HUDEP-2 (cell line): ENCODE measurements around the gene PDIA5.

ENCODE experiments used
- DNase-seq, 76 experiments: peaks; one replicate each; lab custom pipeline; 2025; ENCODE audit not compliant: unreplicated experiment in 76 of 76; lab: John Stamatoyannopoulos, UW

Gene PDIA5

GRCh38 chr3:123159926-123160635 lies 93.3 kb downstream of the PDIA5 start:
- DNase-seq, result no peak

GRCh38 chr3:123161167-123161566 lies 94.3 kb downstream of the PDIA5 start:
- DNase-seq, result no peak

- no peak for DNase-seq
Measured at GRCh38 chr3:123163141-123163540, 96.3 kb downstream of the PDIA5 start.

GRCh38 chr3:123165163-123165562 lies 98.3 kb downstream of the PDIA5 start:
- no peak for DNase-seq

- DNase-seq, result no peak
Measured at GRCh38 chr3:123167686-123168085, 100.9 kb downstream of the PDIA5 start.

GRCh38 chr3:123168122-123168521 lies 101.3 kb downstream of the PDIA5 start:
- DNase-seq, result no peak

GRCh38 chr3:123168605-123169004 lies 101.8 kb downstream of the PDIA5 start:
- DNase-seq, result no peak

- no peak for DNase-seq
Measured at GRCh38 chr3:123169492-123169929, 102.7 kb downstream of the PDIA5 start.

GRCh38 chr3:123169930-123170329 lies 103.1 kb downstream of the PDIA5 start:
- no peak for DNase-seq

GRCh38 chr3:123180791-123181190 lies 114.0 kb downstream of the PDIA5 start:
- no peak for DNase-seq

- DNase-seq, result no peak
Measured at GRCh38 chr3:123186695-123187094, 119.9 kb downstream of the PDIA5 start.

GRCh38 chr3:123188058-123188457 lies 121.2 kb downstream of the PDIA5 start:
- no peak for DNase-seq

- DNase-seq, result no peak
Measured at GRCh38 chr3:123193448-123194101, 126.8 kb downstream of the PDIA5 start.

GRCh38 chr3:123194552-123194951 lies 127.7 kb downstream of the PDIA5 start:
- no peak for DNase-seq

GRCh38 chr3:123198372-123198771 lies 131.5 kb downstream of the PDIA5 start:
- no peak for DNase-seq

- DNase-seq, result no peak
Measured at GRCh38 chr3:123201223-123201556, 134.4 kb downstream of the PDIA5 start.

GRCh38 chr3:123201557-123202427 lies 135.0 kb downstream of the PDIA5 start, which contains the start of gene SEC22A:
SEC22A (plus strand) TSS chr3:123201943; CDS start chr3:123209218, 7,275 bp downstream.
- peak; percentile 24 to 95 (median 87) for DNase-seq

- no peak for DNase-seq
Measured at GRCh38 chr3:123202451-123202850, 135.6 kb downstream of the PDIA5 start.
